GM12872 (cell line): ENCODE data around the gene CEACAM18.

Experiments
- TF ChIP-seq, protein P1 (sequence below): IDR thresholded peaks from 3 replicates; pipeline ENCODE4 v1.5.1; 2011; ENCODE audit warnings: low read depth, mild to moderate bottlenecking, low read length, moderate library complexity; ENCODE audit not compliant: insufficient read depth

The CEACAM18 gene

GRCh38 chr19:51503286-51503817 is 25.0 kb downstream of the CEACAM18 start:
- TF ChIP-seq, protein P1, sequence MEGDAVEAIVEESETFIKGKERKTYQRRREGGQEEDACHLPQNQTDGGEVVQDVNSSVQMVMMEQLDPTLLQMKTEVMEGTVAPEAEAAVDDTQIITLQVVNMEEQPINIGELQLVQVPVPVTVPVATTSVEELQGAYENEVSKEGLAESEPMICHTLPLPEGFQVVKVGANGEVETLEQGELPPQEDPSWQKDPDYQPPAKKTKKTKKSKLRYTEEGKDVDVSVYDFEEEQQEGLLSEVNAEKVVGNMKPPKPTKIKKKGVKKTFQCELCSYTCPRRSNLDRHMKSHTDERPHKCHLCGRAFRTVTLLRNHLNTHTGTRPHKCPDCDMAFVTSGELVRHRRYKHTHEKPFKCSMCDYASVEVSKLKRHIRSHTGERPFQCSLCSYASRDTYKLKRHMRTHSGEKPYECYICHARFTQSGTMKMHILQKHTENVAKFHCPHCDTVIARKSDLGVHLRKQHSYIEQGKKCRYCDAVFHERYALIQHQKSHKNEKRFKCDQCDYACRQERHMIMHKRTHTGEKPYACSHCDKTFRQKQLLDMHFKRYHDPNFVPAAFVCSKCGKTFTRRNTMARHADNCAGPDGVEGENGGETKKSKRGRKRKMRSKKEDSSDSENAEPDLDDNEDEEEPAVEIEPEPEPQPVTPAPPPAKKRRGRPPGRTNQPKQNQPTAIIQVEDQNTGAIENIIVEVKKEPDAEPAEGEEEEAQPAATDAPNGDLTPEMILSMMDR = no peak

GRCh38 chr19:51503896-51504295 is 25.6 kb downstream of the CEACAM18 start:
- TF ChIP-seq, protein P1 = no peak

DNA sequence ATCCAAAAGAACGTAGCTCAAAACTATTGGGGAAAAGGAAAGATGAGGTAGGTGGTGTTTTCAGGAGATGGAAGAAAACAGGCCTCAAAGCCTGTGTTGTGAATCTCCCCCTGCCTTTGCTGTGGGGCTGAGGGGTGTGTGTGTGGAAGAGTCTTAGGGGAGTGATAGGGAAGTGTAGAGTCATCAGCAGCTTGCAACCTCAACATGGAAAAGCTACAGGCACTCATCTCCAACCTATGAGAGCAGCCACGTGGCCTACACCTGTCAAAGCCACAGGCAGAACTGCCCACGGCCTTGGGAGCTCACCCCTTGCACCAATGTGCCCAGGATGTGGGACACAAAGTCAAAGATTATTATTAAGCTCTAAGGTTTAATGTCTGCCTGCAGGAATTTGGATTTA is 27.6 kb downstream of the CEACAM18 start:
- TF ChIP-seq, protein P1 = no peak

- TF ChIP-seq, protein P1 = no peak
Measured at GRCh38 chr19:51507192-51507591, 28.9 kb downstream of the CEACAM18 start.

GRCh38 chr19:51507640-51508058 is 29.3 kb downstream of the CEACAM18 start:
- TF ChIP-seq, protein P1 = no peak

- TF ChIP-seq, protein P1 = no peak
Measured at GRCh38 chr19:51508059-51508733, 29.9 kb downstream of the CEACAM18 start.

DNA sequence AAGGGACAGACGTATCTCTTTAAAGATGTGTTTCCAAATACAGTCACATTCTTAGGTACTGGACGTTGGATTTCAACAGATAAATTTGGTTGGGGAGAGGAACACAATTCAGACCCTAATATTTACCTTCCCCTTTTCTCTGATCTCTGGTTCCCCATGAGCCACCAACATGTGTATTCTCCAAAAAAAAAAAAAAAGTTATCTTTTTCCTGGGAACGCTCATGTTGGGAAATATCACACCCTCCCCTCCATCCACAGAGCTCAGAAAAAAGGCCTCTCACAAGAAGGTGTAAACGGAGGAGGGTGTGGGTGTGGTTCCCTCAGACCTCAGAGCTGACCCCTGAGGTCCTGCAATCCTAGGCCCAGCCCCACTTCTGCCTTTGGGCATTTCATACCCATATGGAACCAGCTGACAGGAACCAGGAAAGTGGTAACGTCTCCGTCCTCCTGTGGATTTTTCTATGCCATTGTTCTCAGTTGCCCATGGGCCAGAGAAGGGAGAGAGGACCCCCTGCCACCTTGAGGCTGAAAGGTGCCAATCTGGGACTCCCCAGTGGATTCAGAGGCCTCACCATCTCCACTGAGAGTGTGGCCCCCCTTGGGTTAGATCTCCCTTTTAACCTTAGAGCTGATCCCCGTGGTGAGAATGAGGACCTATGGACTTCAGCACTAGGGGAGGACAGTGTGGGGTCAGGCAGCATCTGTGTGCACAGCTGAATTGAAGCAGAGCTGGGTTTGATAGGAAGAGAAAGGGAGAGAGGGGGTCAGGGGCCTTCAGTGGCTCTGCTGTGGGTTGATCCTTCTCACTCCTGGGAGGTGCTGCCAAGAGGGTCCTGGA is 31.7 kb downstream of the CEACAM18 start:
- TF ChIP-seq, protein P1 = no peak
